ENCODE data around the gene C6orf132.

The C6orf132 gene

GRCh38 chr6:42068872-42069522 lies 73.4 kb downstream of the C6orf132 start:
- DNase-seq = no peak

- no peak for DNase-seq
Observed at GRCh38 chr6:42068173-42068572, 74.2 kb downstream of the C6orf132 start.

- DNase-seq = no peak
Observed at GRCh38 chr6:42066156-42066675, 76.2 kb downstream of the C6orf132 start.

GRCh38 chr6:42059743-42060142 lies 82.7 kb downstream of the C6orf132 start:
- no peak for DNase-seq

GRCh38 chr6:42053601-42054000 lies 88.8 kb downstream of the C6orf132 start:
- DNase-seq = no peak

- no peak for DNase-seq
Observed at GRCh38 chr6:42051268-42051653, 91.2 kb downstream of the C6orf132 start.
